Measurements from ENCODE around the gene SART1.
"Not testable (repeated sequence)": the region's sequence is repeated elsewhere in the genome, so short reads cannot be mapped to it uniquely, and the experiment has no call there.

SART1 gene

DNA sequence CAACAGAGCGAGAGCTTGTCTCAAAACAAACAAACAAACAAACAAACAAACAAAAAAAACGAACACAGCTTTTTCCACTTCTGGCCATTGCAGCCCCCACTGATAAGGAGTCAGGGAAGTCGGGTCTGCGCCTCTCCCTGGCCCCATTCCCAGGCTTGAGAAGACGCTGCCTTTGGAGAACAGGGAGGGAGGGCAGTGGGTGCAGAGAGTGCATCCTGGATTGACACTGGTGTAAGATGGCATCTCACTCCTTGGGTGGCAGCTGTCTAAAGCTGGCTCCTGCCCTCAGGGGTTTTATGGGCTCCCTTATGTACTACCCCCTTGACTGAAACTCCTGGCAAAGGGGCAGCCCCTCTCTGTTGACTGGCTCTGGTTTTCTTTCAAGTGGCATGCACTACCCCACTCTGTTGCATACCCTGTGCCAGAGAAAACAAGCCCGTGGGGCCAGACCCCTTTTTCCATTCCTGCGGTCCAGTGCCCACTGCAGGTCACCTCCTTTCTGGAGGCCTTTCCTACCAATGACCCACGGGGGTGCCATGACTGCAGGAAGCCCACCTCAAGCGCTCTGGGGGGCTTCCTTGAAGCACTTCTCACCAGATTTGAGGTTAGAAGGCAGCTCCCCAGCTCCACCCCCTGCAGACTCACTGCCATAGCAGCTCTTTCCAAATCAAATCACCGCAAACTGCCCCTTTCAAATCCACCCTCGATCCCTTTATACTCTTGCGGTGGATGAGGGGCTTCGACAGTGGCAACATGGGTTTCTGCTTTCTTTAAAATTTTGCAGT is 29.6 kb upstream of the SART1 start:
- FAIRE-seq = no peak

DNA sequence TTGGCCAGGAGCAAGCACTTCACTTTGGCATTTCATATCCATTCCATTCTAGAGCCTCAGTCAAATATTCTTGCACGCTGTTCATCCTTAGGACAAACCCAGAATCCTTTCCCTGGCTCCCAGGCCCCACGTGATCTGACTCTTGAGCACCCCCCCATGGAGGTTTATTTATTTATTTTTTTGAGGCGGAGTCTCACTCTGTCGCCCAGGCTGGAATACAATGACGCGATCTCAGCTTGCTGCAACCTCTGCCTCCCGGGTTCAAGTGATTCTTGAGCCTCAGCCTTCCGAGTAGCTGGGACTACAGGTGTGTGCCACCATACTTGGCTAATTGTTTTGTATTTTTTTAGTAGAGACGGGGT is 29.0 kb upstream of the SART1 start:
- no peak for DNase-seq (ENCODE audit: insufficient read length, low spot score)
- FAIRE-seq = no peak

More for the DNA sequence above, 29.6 kb upstream of the SART1 start:
- no peak for DNase-seq (ENCODE audit: insufficient read length, low spot score)

DNA sequence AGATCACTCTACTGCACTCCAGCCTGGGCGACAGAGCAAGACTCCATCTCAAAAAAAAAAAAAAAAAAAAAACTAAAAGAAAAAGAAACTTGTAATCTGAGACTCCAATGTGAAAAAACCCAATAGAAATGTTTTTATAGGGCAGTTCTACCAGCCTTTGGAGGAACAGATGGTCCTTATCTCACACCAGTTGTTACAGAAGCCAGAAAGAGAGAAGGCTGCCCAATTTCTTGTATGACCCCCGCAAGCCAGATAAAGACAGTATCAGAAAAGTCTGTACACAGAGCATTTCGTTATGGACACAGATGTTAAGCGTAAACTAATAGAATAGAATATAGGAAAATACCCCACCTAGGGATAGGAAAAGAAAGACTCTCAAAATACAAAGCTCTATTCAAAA is 27.5 kb upstream of the SART1 start:
- FAIRE-seq (no peak), DNase-seq (ENCODE audit: insufficient read length, low spot score) (no peak)

DNA sequence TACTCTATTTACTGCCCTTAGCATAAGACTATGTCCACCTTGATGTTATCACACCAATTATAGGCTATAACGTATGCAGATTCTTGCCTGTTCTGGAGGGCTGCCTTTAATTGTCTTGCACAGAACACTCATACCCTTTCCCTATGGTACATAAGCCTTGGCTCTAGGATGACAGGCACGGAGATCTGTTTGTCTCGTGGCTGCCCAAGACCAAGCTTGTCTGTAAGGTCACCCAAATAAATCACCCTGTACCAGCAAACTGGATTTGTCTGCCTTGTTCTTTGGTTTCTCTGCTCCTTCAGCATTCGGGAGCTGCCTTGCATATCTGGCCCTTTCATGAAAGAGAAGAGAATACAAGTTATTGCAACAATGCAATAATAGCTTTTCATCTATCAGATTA is 23.8 kb upstream of the SART1 start:
- DNase-seq (ENCODE audit: insufficient read length, low spot score) = no peak
- FAIRE-seq = no peak

DNA sequence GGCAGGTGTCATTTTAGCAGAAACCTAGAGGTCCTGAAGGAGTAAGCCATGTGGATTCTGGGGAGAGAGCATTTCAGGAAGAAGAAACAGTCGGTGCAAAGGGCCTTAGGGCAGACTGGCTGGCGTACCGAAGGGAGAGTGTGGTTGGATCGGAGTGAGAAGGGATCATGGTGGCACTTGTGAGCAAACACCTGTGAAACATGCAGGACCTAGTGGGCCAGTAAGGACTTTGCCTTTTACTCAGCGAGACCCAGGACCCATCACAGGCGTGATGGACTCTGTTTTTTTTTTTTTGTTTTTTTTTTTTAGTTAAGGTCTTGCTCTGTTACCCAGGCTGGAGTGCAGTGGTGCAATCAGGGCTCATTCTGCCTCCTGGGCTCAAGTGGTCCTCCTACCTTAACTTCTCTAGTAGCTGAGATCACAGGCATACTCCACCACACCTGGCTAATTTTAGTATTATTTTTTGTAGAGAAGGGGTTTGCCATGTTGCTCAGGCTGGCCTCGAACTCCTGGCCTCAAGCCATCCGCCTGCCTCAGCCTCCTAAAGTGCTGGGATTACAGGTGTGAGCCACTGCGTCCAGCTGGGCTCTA is 19.7 kb upstream of the SART1 start:
- FAIRE-seq (no peak), DNase-seq (ENCODE audit: insufficient read length, low spot score) (no peak)

DNA sequence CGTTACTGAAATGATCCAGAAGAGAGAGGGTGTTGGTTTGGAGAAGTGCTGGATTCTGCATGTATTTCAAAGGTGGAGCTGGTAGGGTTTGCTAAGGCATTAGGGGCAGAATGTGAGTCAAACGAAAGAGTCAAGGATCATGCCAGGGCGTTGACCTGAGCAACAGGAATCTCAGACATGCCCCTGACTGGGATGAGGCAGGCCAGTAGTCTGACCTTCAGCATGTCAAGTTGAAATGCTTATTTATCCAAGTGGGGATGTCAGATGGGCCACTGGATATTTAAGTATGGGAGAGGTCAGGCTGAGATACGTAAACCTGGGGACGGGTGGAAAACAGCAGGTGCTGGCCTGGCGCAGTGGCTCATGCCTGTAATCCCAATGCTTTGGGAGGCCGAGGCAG is 19.0 kb upstream of the SART1 start:
- DNase-seq (ENCODE audit: insufficient read length, low spot score) (no peak), FAIRE-seq (no peak)

DNA sequence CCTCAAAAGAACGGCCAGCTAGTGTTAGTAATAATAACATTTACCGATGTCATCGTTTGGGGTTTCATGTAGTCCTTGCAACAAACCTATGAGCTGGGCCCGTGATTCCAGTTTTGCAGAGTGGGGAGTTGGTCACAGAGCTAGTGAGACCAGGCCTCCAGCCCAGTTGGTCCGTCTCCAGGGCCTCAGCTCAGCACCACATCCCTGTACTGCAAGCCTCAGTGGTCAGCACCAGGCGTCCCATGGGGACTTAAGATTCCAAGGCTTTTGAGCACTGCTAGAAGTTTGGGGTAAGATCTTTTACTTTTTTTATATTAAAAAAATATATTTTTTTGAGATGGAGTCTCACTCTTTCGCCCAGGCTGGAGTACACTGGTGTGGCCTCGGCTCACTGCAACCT is 17.3 kb upstream of the SART1 start:
- FAIRE-seq = no peak

DNA sequence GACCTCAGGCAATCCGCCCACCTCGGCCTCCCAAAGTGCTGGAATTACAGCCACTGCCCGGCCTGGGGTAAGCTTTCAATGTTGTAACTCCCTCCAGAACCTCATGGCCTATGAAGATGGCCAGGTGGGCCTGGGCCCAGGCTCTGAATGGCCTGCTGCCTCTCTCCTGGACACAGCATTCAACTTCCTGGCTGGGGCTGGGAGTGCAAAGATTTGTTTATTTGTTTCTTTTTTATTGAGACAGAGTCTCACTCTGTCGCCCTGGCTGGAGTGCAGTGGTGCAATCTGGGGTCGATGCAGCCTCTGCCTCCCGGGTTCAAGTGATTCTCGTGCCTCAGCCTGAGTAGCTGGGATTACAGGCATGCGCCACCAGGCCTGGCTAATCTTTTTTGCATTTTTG is 16.8 kb upstream of the SART1 start:
- DNase-seq (ENCODE audit: insufficient read length, low spot score) = no peak
- no peak for FAIRE-seq

More for the DNA sequence above, 17.3 kb upstream of the SART1 start:
- DNase-seq (ENCODE audit: insufficient read length, low spot score) = no peak

DNA sequence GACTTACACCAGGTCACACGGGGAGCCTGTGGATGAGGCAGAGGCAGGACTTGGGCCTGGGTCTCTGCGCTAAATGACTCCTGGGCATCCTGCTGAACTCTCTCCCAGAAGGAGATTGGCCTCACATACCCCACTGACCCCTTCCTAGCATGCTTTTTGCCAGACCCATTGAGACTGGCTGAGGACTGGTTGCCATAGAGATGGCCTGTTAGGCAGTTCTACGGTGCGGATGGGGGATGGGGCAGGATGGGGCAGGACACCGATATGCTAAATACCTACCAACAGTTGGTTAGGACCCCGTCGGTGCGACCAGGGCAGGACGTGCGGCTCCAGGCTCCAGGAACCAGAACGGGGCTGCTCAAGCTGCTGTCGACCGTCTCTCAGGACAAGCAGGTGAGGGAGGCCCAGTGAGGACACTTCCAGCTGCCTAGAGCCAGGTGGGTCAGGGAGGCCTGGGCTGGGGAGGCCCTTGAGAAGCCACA is 16.1 kb upstream of the SART1 start, which contains the start of gene TSGA10IP:
TSS of gene TSGA10IP (plus strand) at position 51 of the 482 bp plus-strand sequence. CDS start at position 247, 196 bp downstream.
- DNase-seq (ENCODE audit: insufficient read length, low spot score) = no peak
- FAIRE-seq = no peak

DNA sequence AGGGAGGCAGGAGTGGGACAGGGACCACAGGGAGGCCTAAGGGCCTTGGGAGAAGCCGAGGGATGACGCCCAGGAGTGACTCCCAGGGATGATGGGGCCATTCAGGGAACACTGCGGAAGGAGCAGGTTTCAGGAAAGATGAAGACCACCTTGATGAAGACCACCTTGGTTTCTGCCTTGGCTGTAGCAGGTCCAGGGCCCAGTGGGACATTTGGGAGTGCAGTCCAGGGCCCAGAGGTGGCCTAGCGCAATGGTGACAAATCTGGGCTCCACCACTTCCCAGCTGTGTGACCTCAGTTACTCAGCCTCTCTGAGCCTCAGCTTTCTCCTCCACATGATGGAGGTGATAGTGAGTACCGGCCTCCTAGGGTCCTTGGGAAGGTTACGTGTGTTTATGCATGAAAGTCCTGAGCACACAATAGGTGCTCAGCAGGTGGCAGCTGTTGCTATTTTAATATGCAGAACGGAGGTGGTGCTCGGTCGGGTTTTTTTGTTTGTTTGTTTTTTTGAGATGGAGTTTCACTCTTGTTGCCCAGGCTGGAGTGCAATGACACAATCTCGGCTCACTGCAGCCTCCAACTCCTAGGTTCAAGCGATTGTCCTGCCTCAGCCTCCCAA is 15.5 kb upstream of the SART1 start:
- DNase-seq (ENCODE audit: insufficient read length, low spot score) (no peak), FAIRE-seq (no peak)

DNA sequence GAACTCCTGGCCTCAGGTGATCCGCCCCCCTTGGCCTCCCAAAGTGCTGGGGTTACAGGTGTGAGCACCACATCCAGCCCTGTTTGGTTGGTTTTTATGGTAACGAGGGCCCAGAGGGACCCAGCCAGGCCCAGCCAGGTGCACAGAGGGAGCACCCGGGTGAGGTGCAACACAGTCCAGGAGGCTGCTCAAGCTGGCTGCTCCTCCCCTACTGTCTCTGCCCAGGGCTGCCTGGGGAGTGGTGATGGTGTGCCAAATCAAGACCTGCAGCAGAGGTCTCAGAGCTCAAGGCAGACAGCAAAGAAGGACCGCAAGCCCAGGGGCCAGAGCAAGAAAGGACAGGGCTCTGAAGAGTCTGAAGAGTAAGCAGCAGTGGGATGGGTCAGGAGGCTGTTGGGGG is 14.9 kb upstream of the SART1 start:
- DNase-seq (ENCODE audit: insufficient read length, low spot score) (no peak), FAIRE-seq (no peak)

DNA sequence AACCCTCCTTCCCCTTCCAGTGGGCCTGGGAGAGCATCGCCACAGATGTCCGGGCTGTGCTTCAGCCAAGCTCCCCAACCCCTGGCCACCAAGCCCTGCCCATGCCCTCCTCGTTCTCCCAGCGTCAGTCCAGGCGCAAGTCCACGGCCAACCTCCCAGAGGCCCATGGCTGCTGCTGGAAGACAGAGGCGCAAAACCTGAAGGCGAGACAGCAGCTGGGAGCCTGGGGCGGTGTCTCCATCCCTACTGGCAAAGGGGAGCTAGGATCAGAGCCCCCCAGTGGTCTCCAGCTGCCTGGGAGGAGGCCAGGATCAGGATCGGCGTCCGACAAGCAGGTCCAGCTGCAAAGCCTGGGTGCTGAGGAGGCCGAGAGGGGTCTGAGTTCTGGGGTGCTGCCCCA is 14.4 kb upstream of the SART1 start:
- FAIRE-seq (no peak), DNase-seq (ENCODE audit: insufficient read length, low spot score) (no peak)

DNA sequence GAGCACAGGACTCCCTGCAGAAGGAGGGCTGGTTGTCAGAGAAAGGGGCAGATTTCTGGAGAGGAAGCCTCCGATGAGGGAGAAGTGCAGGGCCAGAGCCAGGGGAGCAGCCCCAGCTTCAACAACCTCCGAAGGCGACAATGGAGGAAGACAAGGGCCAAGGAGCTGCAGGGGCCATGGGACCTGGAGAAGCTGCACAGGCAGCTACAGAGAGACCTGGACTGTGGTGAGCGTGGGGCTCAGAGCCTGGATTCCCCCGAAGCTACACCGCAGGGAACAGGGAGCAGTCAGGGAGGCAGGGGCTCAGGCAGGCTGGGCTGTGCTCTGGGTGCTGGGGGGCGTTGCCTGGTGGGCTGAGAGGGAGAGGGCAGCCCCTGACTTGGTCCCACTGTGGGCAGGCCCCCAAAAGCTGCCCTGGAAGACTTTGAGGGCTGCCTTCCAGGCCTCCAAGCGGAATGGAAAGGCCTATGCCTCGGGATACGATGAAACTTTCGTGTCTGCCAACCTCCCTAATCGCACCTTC is 13.9 kb upstream of the SART1 start:
- DNase-seq (ENCODE audit: insufficient read length, low spot score) = no peak
- FAIRE-seq = no peak

DNA sequence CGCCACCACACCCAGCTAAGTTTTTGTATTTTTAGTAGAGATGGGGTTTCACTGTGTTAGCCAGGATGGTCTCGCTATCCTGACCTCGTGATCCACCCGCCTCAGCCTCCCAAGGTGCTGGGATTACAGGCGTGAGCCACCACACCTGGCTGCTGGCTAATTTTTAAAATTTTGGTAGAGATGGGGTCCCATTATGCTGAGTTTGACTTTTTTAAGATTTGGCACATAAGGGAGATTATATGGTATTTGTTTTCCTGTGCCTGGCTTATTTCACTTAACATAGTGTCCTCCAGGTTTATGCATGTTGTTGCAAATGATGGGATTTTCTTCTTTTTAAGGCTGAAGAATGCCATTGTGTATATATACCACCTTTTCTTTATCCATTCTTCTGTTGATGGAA is 10.8 kb upstream of the SART1 start:
- not testable (repeated sequence) for DNase-seq (ENCODE audit: insufficient read length, low spot score); FAIRE-seq

DNA sequence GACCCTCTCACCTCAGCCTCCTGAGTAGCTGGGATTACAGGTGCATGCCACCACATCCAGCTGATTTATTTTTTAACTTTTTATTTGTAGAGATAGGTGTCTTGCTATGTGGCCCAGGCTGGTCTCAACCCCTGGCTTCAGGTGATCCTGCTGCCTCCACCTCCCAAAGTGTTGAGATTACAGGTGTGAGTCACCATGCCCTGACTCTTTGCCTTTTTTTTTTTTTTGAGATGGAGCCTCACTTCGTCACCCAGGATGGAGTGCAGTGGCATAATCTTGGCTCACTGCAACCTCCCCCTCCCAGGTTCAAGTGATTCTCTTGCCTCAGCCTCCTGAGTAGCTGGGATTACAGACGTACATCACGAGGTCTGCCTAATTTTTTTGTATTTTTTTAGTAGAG is 9.9 kb upstream of the SART1 start:
- not testable (repeated sequence) for FAIRE-seq

DNA sequence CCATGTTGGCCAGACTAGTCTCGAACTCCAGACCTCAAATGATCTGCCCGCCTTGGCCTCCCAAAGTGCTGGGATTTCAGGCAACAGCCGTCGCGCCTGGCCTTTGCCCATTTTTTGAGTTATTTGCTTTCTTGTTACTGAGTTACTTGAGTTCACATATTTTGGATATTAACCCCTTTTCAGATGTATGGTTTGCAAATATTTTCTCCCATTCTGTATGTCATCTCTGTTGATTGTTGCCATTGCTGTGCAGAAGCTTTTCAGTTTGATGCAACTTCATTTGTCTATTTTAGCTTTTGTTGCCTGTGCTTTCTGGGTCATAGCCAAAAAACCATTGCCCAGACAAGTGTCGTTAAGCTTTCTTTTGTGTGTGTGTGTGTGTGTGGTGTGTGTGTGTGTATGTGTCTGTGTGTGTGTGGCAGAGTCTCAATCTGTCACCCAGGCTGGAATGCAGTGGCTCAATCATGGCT is 9.4 kb upstream of the SART1 start:
- FAIRE-seq (no peak), DNase-seq (ENCODE audit: insufficient read length, low spot score) (no peak)

More for the DNA sequence above, 9.9 kb upstream of the SART1 start:
- not testable (repeated sequence) for DNase-seq (ENCODE audit: insufficient read length, low spot score)

DNA sequence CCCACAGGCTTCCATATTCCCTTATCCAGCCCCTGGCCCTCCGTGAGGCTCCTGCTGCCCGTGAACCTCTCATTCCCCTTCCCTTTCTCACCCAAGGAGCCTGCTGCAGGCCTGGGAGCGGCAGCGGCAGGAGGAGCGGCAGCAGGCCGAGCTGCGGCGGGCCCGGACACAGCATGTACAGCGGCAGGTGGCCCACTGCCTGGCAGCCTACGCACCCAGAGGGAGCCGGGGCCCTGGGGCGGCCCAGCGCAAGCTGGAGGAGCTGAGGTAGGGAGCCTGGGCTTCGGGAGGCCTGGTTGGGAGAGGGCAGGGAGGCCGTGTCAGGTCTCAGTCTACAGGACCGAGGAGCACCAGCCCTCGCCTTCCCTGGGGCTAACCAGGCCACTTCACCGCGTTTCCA is 8.1 kb upstream of the SART1 start:
- FAIRE-seq = no peak

DNA sequence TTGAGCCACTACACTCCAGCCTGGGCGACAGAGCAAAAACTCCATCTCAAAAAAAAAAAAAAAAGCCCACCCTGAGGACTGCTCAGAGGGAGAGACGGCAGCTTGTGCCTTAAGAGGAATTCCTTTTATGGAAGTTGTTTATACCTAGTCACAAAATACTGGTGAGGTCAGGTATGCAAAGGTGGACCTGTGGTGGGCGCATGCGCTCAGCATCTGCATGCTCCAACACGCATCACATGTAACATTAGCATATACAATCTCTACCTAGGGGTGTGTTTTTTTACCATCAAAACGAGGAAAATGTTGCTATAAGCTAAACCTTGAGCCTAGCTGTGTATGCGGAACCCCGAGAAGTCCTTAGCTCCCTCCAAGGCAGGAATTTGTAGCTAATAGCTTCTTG is 6.8 kb upstream of the SART1 start:
- FAIRE-seq = no peak

More for the DNA sequence above, 8.1 kb upstream of the SART1 start:
- DNase-seq (ENCODE audit: insufficient read length, low spot score) = no peak

DNA sequence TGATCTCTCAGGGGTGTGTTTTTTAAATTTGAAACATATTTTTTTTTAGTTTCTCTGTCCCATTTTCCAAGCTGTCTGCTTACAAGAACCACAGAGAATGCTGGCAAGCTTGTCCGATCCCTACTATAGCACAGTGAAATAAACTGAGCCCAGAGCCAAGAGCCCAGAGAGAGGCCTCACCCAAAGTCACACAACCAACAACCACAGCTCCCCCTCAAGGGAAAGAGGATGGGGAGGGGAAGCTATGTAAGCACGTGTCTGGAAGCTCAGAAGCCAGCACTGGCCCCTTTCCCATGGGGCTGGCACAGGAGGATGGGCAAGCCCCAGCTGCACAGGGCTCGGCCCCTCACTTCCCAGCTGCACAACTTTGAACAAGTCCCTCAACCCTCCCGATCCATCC is 3.2 kb upstream of the SART1 start:
- no peak for DNase-seq (ENCODE audit: insufficient read length, low spot score)
- no peak for FAIRE-seq

More for the DNA sequence above, 6.8 kb upstream of the SART1 start:
- DNase-seq (ENCODE audit: insufficient read length, low spot score) = no peak

DNA sequence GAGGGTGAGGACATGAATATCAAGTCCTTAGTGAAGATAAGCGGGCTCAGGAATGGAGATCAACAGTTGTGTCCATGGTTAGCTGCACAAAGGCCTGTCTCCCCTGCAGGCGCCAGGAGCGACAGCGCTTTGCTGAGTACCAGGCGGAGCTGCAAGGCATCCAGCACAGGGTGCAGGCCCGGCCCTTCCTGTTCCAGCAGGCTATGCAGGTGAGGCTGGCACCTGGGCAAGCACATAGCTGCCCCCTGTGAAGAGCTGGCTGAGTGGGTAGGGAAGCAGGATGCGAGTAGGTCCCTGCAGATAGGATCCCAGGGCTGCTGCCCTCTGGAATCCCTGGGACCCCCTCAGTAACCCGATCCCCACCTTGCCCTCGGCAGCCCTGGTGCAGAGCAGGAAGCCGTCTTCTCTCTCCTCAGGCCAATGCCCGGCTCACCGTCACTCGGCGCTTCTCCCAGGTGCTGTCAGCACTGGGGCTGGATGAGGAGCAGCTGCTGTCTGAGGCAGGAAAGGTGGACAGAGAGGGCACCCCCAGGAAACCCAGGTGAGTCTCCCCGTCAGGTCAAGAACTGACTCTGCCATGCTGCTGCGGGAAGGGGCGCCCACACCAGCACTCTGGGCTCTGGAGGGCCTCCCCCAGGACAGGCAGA is 2.6 kb upstream of the SART1 start:
- no peak for DNase-seq (ENCODE audit: insufficient read length, low spot score)
- FAIRE-seq = no peak

DNA sequence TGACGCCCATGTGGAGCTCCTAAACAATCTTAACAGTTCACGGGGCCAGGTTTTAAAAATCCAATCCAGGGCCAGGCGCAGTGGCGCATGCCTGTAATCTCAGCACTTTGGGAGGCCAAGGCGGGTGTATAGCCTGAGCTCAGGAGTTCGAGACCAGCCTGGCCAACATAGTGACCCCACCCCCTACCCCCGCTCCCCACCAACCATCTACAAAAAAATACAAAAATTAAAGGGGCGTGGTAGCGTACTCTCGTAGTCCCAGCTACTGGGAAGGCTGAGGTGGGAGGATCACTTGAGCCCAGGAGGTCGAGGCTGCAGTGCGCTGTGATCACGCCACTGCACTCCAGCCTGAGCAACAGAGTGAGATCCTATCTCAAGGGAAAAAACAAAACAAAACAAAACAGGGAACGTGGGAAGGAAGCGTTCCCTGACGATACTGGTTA is 689 bp upstream of the SART1 start:
- FAIRE-seq (no peak), DNase-seq (ENCODE audit: insufficient read length, low spot score) (no peak)
